Activated B cell treated with CpG ODN at 0.5 μM for 24 hours (primary cell): ENCODE measurements around the gene MEG3. TPM values are rescaled to one million over a fixed set of nuclear protein-coding genes. Genes with fewer than 3 reads are reported as not detected.

Experiments used
- ATAC-seq: fragments of 200-7000 bp; cut with Tn5 transposase; one replicate; pipeline ENCODE4 v1.10.0; 2021; ENCODE audit warnings: low read depth, mild to moderate bottlenecking, moderate library complexity
- CTCF ChIA-PET: fragments of 350-600 bp; sonication (Branson Sonifier 250); formaldehyde crosslinking; loops from one replicate; lab custom pipeline; 2021; ENCODE audit warnings: antibody characterized with exemption; lab: Charles Lee
- POLR2A ChIA-PET: fragments of 350-600 bp; sonication (Branson Sonifier 250); formaldehyde crosslinking; loops from one replicate; lab custom pipeline; 2021; ENCODE audit warnings: antibody characterized with exemption; lab: Charles Lee
- DNase-seq: peaks from one replicate; pipeline ENCODE4 v3.0.0; 2022
- H3K27ac Mint-ChIP-seq: one replicate; pipeline ENCODE4 v1.8.0; 2020; ENCODE audit warnings: mixed read lengths
- H3K27me3 Mint-ChIP-seq: one replicate; pipeline ENCODE4 v1.8.0; 2021; ENCODE audit warnings: mixed read lengths
- H3K36me3 Mint-ChIP-seq: one replicate; pipeline ENCODE4 v1.8.0; 2021; ENCODE audit warnings: low read depth, mixed read lengths
- H3K4me1 Mint-ChIP-seq: one replicate; pipeline ENCODE4 v1.8.0; 2021; ENCODE audit warnings: mixed read lengths
- H3K4me3 Mint-ChIP-seq: one replicate; pipeline ENCODE4 v1.8.0; 2020; ENCODE audit warnings: mild to moderate bottlenecking, mixed read lengths
- H3K9me3 Mint-ChIP-seq: one replicate; pipeline ENCODE4 v1.8.0; 2020; ENCODE audit warnings: mixed read lengths
- intact Hi-C: fragments of 100-400 bp; cut with micrococcal nuclease; formaldehyde crosslinking; loops from one replicate; pipeline ENCODE4 v1.15.1; 2024
- total RNA-seq: library from RNA; stranded (reverse); gene quantifications from 2 replicates; pipeline ENCODE4 v1.2.3, GENCODE V29; 2022
- TF ChIP-seq, protein P1 (sequence below): fragments of 200-600 bp; IDR thresholded peaks from one replicate; pipeline ENCODE4 v1.8.0; 2022; ENCODE audit warnings: antibody characterized with exemption, mild to moderate bottlenecking

The MEG3 gene
- total RNA-seq, 1 donor from 2014 or later = not detected

- no peaks in the 10 kb centered on the region for H3K27me3 Mint-ChIP-seq
- ChIA-PET CTCF (no interaction called here), POLR2A (no interaction called here)
- no peak overlapping the region for H3K4me3 Mint-ChIP-seq
- ATAC-seq (no peak), DNase-seq (no peak)
- H3K27ac Mint-ChIP-seq = no peak overlapping the region
- intact Hi-C loops = no loop called here
- no peaks in the 10 kb centered on the region for H3K36me3 Mint-ChIP-seq
- peaks cover under 1% of the 10 kb centered on the region for H3K9me3 Mint-ChIP-seq
- TF ChIP-seq, protein P1, sequence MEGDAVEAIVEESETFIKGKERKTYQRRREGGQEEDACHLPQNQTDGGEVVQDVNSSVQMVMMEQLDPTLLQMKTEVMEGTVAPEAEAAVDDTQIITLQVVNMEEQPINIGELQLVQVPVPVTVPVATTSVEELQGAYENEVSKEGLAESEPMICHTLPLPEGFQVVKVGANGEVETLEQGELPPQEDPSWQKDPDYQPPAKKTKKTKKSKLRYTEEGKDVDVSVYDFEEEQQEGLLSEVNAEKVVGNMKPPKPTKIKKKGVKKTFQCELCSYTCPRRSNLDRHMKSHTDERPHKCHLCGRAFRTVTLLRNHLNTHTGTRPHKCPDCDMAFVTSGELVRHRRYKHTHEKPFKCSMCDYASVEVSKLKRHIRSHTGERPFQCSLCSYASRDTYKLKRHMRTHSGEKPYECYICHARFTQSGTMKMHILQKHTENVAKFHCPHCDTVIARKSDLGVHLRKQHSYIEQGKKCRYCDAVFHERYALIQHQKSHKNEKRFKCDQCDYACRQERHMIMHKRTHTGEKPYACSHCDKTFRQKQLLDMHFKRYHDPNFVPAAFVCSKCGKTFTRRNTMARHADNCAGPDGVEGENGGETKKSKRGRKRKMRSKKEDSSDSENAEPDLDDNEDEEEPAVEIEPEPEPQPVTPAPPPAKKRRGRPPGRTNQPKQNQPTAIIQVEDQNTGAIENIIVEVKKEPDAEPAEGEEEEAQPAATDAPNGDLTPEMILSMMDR = no peak
- no peaks in the 10 kb centered on the region for H3K4me1 Mint-ChIP-seq
Observed at GRCh38 chr14:100867631-100868315, 41.9 kb downstream of the MEG3 start.

DNA sequence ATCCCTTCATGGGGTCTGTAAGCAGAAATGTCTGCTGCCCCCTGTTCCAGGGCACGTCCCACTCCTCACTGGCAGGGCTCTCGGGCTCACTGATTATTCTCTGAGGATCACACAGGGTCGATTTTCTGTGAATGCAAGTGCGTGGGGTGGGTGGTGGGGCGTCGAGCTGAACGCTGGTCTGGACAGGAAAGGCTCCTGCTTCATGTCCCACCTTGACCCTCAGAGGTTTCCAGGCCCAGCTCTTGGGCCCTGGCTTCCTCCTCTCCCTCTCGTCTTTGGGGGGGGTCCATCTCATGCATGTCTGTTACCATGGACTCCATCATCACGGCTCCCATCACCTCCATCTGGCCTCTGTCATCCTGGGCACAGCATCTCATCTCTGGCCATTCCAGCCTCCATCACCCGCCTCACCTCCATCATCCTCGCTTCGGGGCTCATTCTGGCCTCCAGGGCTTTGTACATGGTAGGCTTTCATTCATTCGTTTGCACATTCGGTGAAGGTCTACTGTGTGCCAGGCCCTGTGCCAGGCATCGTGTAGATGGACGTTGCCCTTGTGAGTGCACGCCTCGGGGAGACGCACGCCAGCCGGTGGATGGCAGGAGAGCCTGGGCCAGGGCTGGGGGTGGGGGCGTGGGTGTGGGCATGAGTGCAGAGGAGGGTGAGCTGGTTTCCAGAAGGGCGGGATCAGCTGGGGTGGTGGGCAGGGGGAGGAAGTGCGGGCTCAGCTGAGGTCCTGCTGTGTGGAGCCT is 42.9 kb downstream of the MEG3 start:
- DNase-seq (no peak), ATAC-seq (no peak)
- Mint-ChIP-seq H3K4me1 (no peaks in the 10 kb centered on the region), H3K27me3 (no peaks in the 10 kb centered on the region), H3K4me3 (no peak overlapping the region), H3K27ac (no peak overlapping the region), H3K36me3 (no peaks in the 10 kb centered on the region), H3K9me3 (peaks cover 2% of the 10 kb centered on the region)
- CTCF ChIA-PET = no interaction called here
- POLR2A ChIA-PET = no interaction called here
- intact Hi-C loops = no loop called here
- TF ChIP-seq, protein P1 = no peak

DNA sequence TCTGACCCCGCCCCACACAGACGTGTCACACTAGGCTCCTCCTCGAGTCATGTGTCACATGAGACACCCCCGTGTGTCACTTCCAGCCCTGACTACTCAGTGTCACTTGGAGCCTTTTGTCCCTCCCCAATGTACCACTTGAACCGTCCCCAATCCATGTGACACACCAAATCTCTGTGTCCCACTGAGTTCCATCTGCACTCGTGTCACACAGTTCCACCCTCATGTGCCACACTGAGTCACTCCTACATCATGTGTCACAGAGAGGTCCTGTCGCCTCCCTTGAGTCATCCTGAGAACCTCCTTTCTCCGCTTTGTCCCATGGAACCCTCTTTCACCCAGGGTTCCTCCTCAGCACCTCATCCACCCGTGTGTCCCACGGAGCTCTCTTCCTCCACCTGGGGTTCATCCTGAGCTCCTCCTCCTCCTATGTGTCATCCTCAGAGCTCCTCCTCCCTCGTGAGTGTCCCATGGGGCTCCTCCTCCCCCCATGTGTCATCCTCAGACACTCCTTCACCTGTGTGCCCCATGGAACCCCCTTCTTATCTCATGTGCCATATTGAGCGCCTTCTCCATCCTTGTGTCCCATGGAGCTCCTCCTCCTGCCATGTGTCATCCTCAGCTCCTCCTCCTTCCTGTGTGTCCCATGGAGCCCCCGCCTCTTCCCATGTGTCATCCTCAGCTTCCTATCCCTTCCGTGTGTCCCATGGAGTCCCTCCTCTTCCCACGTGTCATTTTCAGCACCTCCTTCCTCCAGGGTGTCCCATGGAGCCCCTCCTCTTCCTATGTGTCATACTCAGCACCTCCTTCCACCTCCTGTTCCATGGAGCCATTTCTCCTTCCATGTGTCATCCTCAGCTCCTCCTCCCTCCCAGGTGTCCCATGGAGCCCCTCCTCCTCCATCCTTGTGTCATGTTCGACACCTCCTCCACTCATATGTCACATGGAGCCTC is 45.6 kb downstream of the MEG3 start:
- H3K4me3 Mint-ChIP-seq = no peak overlapping the region
- POLR2A ChIA-PET = no interaction called here
- no peaks in the 10 kb centered on the region for H3K36me3 Mint-ChIP-seq
- CTCF ChIA-PET = no interaction called here
- ATAC-seq (no peak), DNase-seq (no peak)
- intact Hi-C loops = no loop called here
- H3K27me3 Mint-ChIP-seq = no peaks in the 10 kb centered on the region
- peaks cover 2% of the 10 kb centered on the region for H3K9me3 Mint-ChIP-seq
- no peaks in the 10 kb centered on the region for H3K4me1 Mint-ChIP-seq
- no peak overlapping the region for H3K27ac Mint-ChIP-seq
- TF ChIP-seq, protein P1 = no peak

GRCh38 chr14:100872259-100873095 is 46.6 kb downstream of the MEG3 start:
- DNase-seq (no peak), ATAC-seq (no peak)
- Mint-ChIP-seq H3K27ac (no peak overlapping the region), H3K4me1 (no peaks in the 10 kb centered on the region), H3K36me3 (no peaks in the 10 kb centered on the region), H3K4me3 (no peak overlapping the region), H3K27me3 (no peaks in the 10 kb centered on the region), H3K9me3 (peaks cover 2% of the 10 kb centered on the region)
- CTCF ChIA-PET = no interaction called here
- intact Hi-C loops = no loop called here
- POLR2A ChIA-PET = no interaction called here
- TF ChIP-seq, protein P1 = no peak
